ENCODE results near the gene DCXR.

Gene DCXR

DNA sequence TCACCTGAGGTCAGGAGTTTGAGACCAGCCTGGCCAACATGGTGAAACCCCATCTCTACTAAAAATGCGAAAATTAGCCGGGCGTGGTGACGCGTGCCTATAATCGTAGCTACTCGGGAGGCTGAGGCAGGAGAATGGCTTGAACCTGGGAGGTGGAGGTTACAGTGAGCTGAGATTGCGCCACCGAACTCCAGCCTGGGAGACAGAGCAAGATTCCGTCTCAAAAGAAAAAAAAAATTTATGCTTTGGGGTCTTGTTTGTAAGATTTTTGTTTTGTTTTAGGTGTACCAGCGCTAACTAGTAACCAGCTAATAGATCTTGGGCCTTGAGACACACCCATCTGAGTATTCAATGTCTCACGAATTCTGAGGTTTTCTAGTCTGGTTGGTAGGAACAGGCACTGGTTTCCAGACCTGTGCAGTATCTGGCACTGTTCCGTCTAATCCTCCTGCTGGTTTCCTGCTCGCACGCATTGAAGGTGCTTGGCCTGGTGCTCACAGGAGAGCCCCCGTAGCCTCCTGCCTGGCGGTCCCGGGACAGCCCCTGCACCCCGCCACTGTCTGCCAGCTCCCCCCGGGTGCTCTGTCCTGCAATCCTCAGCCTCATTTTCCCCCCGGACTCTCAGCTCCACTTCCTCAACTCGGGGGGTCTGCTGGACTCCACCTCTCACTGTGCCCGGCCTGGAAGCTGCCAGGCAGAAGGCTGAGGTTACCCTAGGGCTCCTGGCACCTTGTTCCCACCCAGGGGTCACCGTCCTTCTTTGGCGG lies 38.7 kb upstream of the DCXR start:
- Histone ChIP-seq H3K9me3 (ENCODE audit: insufficient read depth, low read length, severe bottlenecking) (no peaks in the 10 kb centered on the region), H4K20me1 (ENCODE audit: insufficient read depth, low read length) (peaks cover 41% of the 10 kb centered on the region), H3K4me2 (ENCODE audit: insufficient read depth, low read length) (no peak overlapping the region), H3K9ac (ENCODE audit: low read depth, low read length) (no peak overlapping the region), H3K79me2 (ENCODE audit: insufficient read depth, low read length) (no peaks in the 10 kb centered on the region), H3K36me3 (ENCODE audit: insufficient read depth, low read length) (peaks cover 36% of the 10 kb centered on the region), H3K27me3 (ENCODE audit: insufficient read depth, low read length, poor library complexity) (no peaks in the 10 kb centered on the region), H3K4me3 (ENCODE audit: low read depth in 1 of 2, low read length in 2 of 2) (no peak overlapping the region), H3K27ac (ENCODE audit: low read length) (no peak overlapping the region), H2AFZ (ENCODE audit: low read depth, low read length) (no peak overlapping the region), H3K4me1 (ENCODE audit: insufficient read depth, low read length) (no peaks in the 10 kb centered on the region)
- DNase-seq (no peak), ATAC-seq (ENCODE audit: insufficient read depth, low read depth) (peak; percentile 24; the same call in 1 of the 3 replicates)
- no peak for TF ChIP-seq EZH2 (IDR thresholded peaks at IDR 0.05; ENCODE audit: borderline replicate concordance, low read depth, low read length, severe bottlenecking)
- TF ChIP-seq, protein P1, sequence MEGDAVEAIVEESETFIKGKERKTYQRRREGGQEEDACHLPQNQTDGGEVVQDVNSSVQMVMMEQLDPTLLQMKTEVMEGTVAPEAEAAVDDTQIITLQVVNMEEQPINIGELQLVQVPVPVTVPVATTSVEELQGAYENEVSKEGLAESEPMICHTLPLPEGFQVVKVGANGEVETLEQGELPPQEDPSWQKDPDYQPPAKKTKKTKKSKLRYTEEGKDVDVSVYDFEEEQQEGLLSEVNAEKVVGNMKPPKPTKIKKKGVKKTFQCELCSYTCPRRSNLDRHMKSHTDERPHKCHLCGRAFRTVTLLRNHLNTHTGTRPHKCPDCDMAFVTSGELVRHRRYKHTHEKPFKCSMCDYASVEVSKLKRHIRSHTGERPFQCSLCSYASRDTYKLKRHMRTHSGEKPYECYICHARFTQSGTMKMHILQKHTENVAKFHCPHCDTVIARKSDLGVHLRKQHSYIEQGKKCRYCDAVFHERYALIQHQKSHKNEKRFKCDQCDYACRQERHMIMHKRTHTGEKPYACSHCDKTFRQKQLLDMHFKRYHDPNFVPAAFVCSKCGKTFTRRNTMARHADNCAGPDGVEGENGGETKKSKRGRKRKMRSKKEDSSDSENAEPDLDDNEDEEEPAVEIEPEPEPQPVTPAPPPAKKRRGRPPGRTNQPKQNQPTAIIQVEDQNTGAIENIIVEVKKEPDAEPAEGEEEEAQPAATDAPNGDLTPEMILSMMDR (IDR thresholded peaks at IDR 0.05; ENCODE audit: borderline replicate concordance, extremely low read depth, low read length, poor library complexity, severe bottlenecking), result no peak

- ATAC-seq (ENCODE audit: insufficient read depth, low read depth) (no peak), DNase-seq (no peak)
- no peak overlapping the region for H2AFZ ChIP-seq (ENCODE audit: low read depth, low read length)
These were observed 35.9 kb upstream of the DCXR start for GRCh38 chr17:82073446-82073845.

GRCh38 chr17:82072827-82073226 lies 35.3 kb upstream of the DCXR start:
- Histone ChIP-seq H3K79me2 (ENCODE audit: insufficient read depth, low read length) (no peaks in the 10 kb centered on the region), H3K36me3 (ENCODE audit: insufficient read depth, low read length) (peaks cover 2% of the 10 kb centered on the region), H3K9ac (ENCODE audit: low read depth, low read length) (no peak overlapping the region), H3K9me3 (ENCODE audit: insufficient read depth, low read length, severe bottlenecking) (no peaks in the 10 kb centered on the region), H3K4me2 (ENCODE audit: insufficient read depth, low read length) (no peak overlapping the region), H3K27me3 (ENCODE audit: insufficient read depth, low read length, poor library complexity) (no peaks in the 10 kb centered on the region), H4K20me1 (ENCODE audit: insufficient read depth, low read length) (peaks cover 15% of the 10 kb centered on the region), H3K4me3 (ENCODE audit: low read depth in 1 of 2, low read length in 2 of 2) (no peak overlapping the region), H3K27ac (ENCODE audit: low read length) (no peak overlapping the region), H3K4me1 (ENCODE audit: insufficient read depth, low read length) (no peaks in the 10 kb centered on the region), H2AFZ (ENCODE audit: low read depth, low read length) (no peak overlapping the region)
- DNase-seq (no peak), ATAC-seq (ENCODE audit: insufficient read depth, low read depth) (no peak)
- TF ChIP-seq EZH2 (IDR thresholded peaks at IDR 0.05; ENCODE audit: borderline replicate concordance, low read depth, low read length, severe bottlenecking), result no peak

More at GRCh38 chr17:82073446-82073845, 35.9 kb upstream of the DCXR start:
- no peak overlapping the region for H3K4me3 ChIP-seq (ENCODE audit: low read depth in 1 of 2, low read length in 2 of 2)
- H3K4me1 ChIP-seq (ENCODE audit: insufficient read depth, low read length), result no peaks in the 10 kb centered on the region
- peaks cover 8% of the 10 kb centered on the region for H3K36me3 ChIP-seq (ENCODE audit: insufficient read depth, low read length)
- H3K79me2 ChIP-seq (ENCODE audit: insufficient read depth, low read length), result no peaks in the 10 kb centered on the region
- H3K9ac ChIP-seq (ENCODE audit: low read depth, low read length), result no peak overlapping the region
- peaks cover 18% of the 10 kb centered on the region for H4K20me1 ChIP-seq (ENCODE audit: insufficient read depth, low read length)
- no peaks in the 10 kb centered on the region for H3K27me3 ChIP-seq (ENCODE audit: insufficient read depth, low read length, poor library complexity)
- H3K9me3 ChIP-seq (ENCODE audit: insufficient read depth, low read length, severe bottlenecking), result no peaks in the 10 kb centered on the region
- no peak overlapping the region for H3K27ac ChIP-seq (ENCODE audit: low read length)
- TF ChIP-seq, protein P1 (IDR thresholded peaks at IDR 0.05; ENCODE audit: borderline replicate concordance, extremely low read depth, low read length, poor library complexity, severe bottlenecking), result no peak
- TF ChIP-seq EZH2 (IDR thresholded peaks at IDR 0.05; ENCODE audit: borderline replicate concordance, low read depth, low read length, severe bottlenecking), result no peak
- H3K4me2 ChIP-seq (ENCODE audit: insufficient read depth, low read length), result no peak overlapping the region

- H3K9me3 ChIP-seq (ENCODE audit: insufficient read depth, low read length, severe bottlenecking), result no peaks in the 10 kb centered on the region
These were observed 33.1 kb upstream of the DCXR start for GRCh38 chr17:82070611-82071010.

More at GRCh38 chr17:82070611-82071010, 33.1 kb upstream of the DCXR start:
- Histone ChIP-seq H3K27me3 (ENCODE audit: insufficient read depth, low read length, poor library complexity) (no peaks in the 10 kb centered on the region), H3K9ac (ENCODE audit: low read depth, low read length) (no peak overlapping the region), H3K27ac (ENCODE audit: low read length) (no peak overlapping the region), H4K20me1 (ENCODE audit: insufficient read depth, low read length) (no peaks in the 10 kb centered on the region), H2AFZ (ENCODE audit: low read depth, low read length) (no peak overlapping the region), H3K4me1 (ENCODE audit: insufficient read depth, low read length) (peaks cover 11% of the 10 kb centered on the region), H3K4me2 (ENCODE audit: insufficient read depth, low read length) (no peak overlapping the region), H3K79me2 (ENCODE audit: insufficient read depth, low read length) (peaks cover 9% of the 10 kb centered on the region; the same call in 1 of the 2 replicates), H3K4me3 (ENCODE audit: low read depth in 1 of 2, low read length in 2 of 2) (no peak overlapping the region), H3K36me3 (ENCODE audit: insufficient read depth, low read length) (no peaks in the 10 kb centered on the region)
- no peak for TF ChIP-seq EZH2 (IDR thresholded peaks at IDR 0.05; ENCODE audit: borderline replicate concordance, low read depth, low read length, severe bottlenecking)
- TF ChIP-seq, protein P1 (IDR thresholded peaks at IDR 0.05; ENCODE audit: borderline replicate concordance, extremely low read depth, low read length, poor library complexity, severe bottlenecking), result no peak
- ATAC-seq (ENCODE audit: insufficient read depth, low read depth) (no peak), DNase-seq (no peak)
